ENCODE measurements around the gene PTGES3. TPM values are rescaled to one million over a fixed set of nuclear protein-coding genes. Genes with fewer than 3 reads are reported as not detected.

The PTGES3 gene
- total and polyA plus RNA-seq, 7 donors, result 92.8 to 209 (median 156) TPM

- Histone ChIP-seq H3K27me3 (no peaks in the 10 kb centered on the region), H3K9me3 (no peaks in the 10 kb centered on the region), H3K4me1 (peaks cover 0 to 47% (median 41%) of the 10 kb centered on the region in 4 donors), H3K36me3 (peaks cover 0 to 34% (median 5%) of the 10 kb centered on the region in 4 donors), H3K27ac (peak within 1 kb of the TSS; percentile 88 to 96 (median 90)), H3K4me3 (peak within 1 kb of the TSS; percentile 59 to 97 (median 68))
- TF ChIP-seq POLR2A (IDR thresholded peaks at IDR 0.05) (peak; percentile 96 to 98), EP300 (IDR thresholded peaks at IDR 0.05) (peak in 2 of 4 donors; percentile 5 to 40), POLR2AphosphoS5 (IDR thresholded peaks at IDR 0.05) (peak; percentile 99 to 100 (median 99)), CTCF (IDR thresholded peaks at IDR 0.05) (no peak)
- peak; percentile 99 for DNase-seq
- WGBS, 2 donors, result 0% methylated on average over 46 of the region's 46 CpGs
- intact Hi-C loops (cut with DNase I), result loop anchor here (1.0 to 2.0 kb wide), 3 partner anchors 37 to 88 kb away; partner anchors contain the start of gene PTGES3
Observed at GRCh38 chr12:56724972-56725722, 37.1 kb upstream of the PTGES3 start, which contains the start of gene NACA. Gene NACA (minus strand): TSS chr12:56725299. CDS start chr12:56724521, 778 bp downstream.

- TF ChIP-seq EP300 (IDR thresholded peaks at IDR 0.05) (no peak), CTCF (IDR thresholded peaks at IDR 0.05) (no peak)
- H3K9me3 ChIP-seq, result no peaks in the 10 kb centered on the region
- peaks cover 0 to 52% (median 46%) of the 10 kb centered on the region in 4 donors for H3K4me1 ChIP-seq
- H3K27ac ChIP-seq, result peak overlapping the region; percentile 88 to 96 (median 90)
- no peaks in the 10 kb centered on the region for H3K27me3 ChIP-seq
- H3K36me3 ChIP-seq, result peaks cover 0 to 34% (median 7%) of the 10 kb centered on the region in 4 donors
- DNase-seq, result no peak
- intact Hi-C loops (cut with DNase I), result loop anchor here (2.0 kb wide), 1 partner anchor 88 kb away; no protein-coding TSS in a partner anchor
- peak overlapping the region; percentile 59 to 97 (median 68) for H3K4me3 ChIP-seq
- WGBS, 2 donors, result 0% methylated on average over 9 of the region's 9 CpGs
Observed at GRCh38 chr12:56724701-56724971, 36.6 kb upstream of the PTGES3 start.

GRCh38 chr12:56723889-56724700, 36.0 kb upstream of the PTGES3 start:
- peaks cover 2 to 36% (median 12%) of the 10 kb centered on the region in 4 donors for H3K36me3 ChIP-seq
- H3K9me3 ChIP-seq, result no peaks in the 10 kb centered on the region
- peak overlapping the region; percentile 88 to 96 (median 90) for H3K27ac ChIP-seq
- H3K4me3 ChIP-seq, result peak overlapping the region; percentile 59 to 97 (median 68)
- H3K4me1 ChIP-seq, result peaks cover 0 to 57% (median 52%) of the 10 kb centered on the region in 4 donors
- peak; percentile 93 for DNase-seq
- no peaks in the 10 kb centered on the region for H3K27me3 ChIP-seq
- TF ChIP-seq CTCF (IDR thresholded peaks at IDR 0.05) (no peak), POLR2AphosphoS5 (IDR thresholded peaks at IDR 0.05) (peak; percentile 72 to 86 (median 77)), POLR2A (IDR thresholded peaks at IDR 0.05) (peak in 1 of 2 donors; percentile 55), EP300 (IDR thresholded peaks at IDR 0.05) (peak in 1 of 4 donors; percentile 15)
- intact Hi-C loops (cut with DNase I), result loop anchor here (2.0 kb wide), 1 partner anchor 87 kb away; no protein-coding TSS in a partner anchor
- 1 to 3% methylated on average over 14 of the region's 14 CpGs for WGBS, 2 donors

GRCh38 chr12:56723352-56723751, 35.3 kb upstream of the PTGES3 start:
- intact Hi-C loops (cut with DNase I), result no loop called here

More at GRCh38 chr12:56723352-56723751, 35.3 kb upstream of the PTGES3 start:
- Histone ChIP-seq H3K36me3 (peaks cover 6 to 44% (median 13%) of the 10 kb centered on the region in 4 donors), H3K27me3 (no peaks in the 10 kb centered on the region), H3K4me3 (peak overlapping the region; percentile 59 to 97 (median 68)), H3K27ac (peak overlapping the region; percentile 88 to 96 (median 90)), H3K9me3 (no peaks in the 10 kb centered on the region), H3K4me1 (peaks cover 0 to 63% (median 59%) of the 10 kb centered on the region in 4 donors)
- TF ChIP-seq POLR2A (IDR thresholded peaks at IDR 0.05) (no peak), POLR2AphosphoS5 (IDR thresholded peaks at IDR 0.05) (no peak), CTCF (IDR thresholded peaks at IDR 0.05) (no peak), EP300 (IDR thresholded peaks at IDR 0.05) (no peak)
- 13 to 45% methylated on average over 3 of the region's 3 CpGs for WGBS, 2 donors
- no peak for DNase-seq

Measured in sigmoid colon (tissue), 7 donors.